Measurements from ENCODE around the gene RBM41. TPM values are rescaled to one million over a fixed set of nuclear protein-coding genes. Genes with fewer than 3 reads are reported as not detected.
"Not testable (repeated sequence)": the region's sequence is repeated elsewhere in the genome, so short reads cannot be mapped to it uniquely, and the experiment has no call there.

RBM41 gene
- 20.4 TPM for total RNA-seq
- long read RNA-seq, partial matches to known transcripts: 4 of 13 reads
- long read RNA-seq, other reads (novel, unspliced or antisense): 5 of 13 reads

DNA sequence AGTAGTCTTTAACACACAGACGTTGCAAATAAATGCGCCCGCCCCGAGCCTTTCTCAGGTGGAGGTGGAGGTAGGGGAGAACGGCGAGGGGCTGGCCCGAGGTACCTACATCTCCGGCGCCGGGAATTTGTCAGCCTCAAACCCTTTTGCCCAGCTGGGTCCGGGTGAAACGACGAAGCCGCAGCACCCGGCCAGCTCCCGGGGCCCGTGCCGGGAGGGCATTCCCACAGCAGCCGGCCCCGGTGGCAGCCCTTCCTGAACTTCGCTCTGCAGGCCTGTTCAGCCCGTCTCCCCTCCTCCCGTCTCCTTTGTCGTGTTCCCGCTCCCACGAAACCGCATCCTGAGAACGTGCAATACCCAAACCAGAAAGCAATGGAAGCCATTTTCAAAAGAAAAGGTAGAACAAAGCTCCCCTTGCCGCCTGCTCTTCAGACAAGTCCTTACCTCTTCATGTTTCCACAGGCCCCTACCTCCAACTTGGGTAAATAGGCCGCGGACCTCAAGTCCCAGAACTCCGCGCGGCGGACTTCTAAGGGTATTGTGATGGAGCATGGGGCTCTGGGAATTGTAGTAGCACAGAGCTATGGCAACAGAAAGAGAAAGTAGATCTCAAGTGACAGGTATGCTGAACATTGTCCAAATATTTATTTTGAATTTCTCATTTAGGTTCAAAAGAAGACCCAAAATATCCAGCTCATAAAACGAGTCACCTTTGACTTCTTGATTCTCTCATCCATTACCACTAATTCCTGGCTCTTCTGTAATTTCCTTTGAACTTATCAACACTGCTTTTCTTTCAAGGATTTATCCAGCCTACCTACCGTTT lies at the start of gene RBM41:
RBM41 (minus strand) TSS at position 501 of the 826 bp plus-strand sequence; CDS start at position 452, 49 bp downstream.
- Histone ChIP-seq H3K4me1 (peaks cover 12% of the 10 kb centered on the region), H3K27me3 (ENCODE audit: low read depth) (no peaks in the 10 kb centered on the region), H3K4me3 (peak within 1 kb of the TSS; percentile 75), H3K9me3 (no peaks in the 10 kb centered on the region), H3K27ac (peak within 1 kb of the TSS; percentile 76), H3K36me3 (peaks cover 26% of the 10 kb centered on the region)
- TF ChIP-seq, protein P1, sequence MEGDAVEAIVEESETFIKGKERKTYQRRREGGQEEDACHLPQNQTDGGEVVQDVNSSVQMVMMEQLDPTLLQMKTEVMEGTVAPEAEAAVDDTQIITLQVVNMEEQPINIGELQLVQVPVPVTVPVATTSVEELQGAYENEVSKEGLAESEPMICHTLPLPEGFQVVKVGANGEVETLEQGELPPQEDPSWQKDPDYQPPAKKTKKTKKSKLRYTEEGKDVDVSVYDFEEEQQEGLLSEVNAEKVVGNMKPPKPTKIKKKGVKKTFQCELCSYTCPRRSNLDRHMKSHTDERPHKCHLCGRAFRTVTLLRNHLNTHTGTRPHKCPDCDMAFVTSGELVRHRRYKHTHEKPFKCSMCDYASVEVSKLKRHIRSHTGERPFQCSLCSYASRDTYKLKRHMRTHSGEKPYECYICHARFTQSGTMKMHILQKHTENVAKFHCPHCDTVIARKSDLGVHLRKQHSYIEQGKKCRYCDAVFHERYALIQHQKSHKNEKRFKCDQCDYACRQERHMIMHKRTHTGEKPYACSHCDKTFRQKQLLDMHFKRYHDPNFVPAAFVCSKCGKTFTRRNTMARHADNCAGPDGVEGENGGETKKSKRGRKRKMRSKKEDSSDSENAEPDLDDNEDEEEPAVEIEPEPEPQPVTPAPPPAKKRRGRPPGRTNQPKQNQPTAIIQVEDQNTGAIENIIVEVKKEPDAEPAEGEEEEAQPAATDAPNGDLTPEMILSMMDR (IDR thresholded peaks at IDR 0.05): no peak
- DNase-seq (peak; percentile 86), ATAC-seq (peak; percentile 97 to 99)
- intact Hi-C loops (cut with DNase I): no loop called here

- ATAC-seq (no peak), DNase-seq (no peak)
- no peaks in the 10 kb centered on the region for H3K4me1 ChIP-seq
- intact Hi-C loops (cut with DNase I): no loop called here
- no peaks in the 10 kb centered on the region for H3K27me3 ChIP-seq (ENCODE audit: low read depth)
- no peak overlapping the region for H3K27ac ChIP-seq
- no peaks in the 10 kb centered on the region for H3K9me3 ChIP-seq
- H3K4me3 ChIP-seq: no peak overlapping the region
- no peaks in the 10 kb centered on the region for H3K36me3 ChIP-seq
- TF ChIP-seq, protein P1 (IDR thresholded peaks at IDR 0.05): no peak
These were observed 49.6 kb upstream of the RBM41 start for GRCh38 chrX:107168257-107168656.

GRCh38 chrX:107167163-107167921 lies 48.7 kb upstream of the RBM41 start:
- no peak for DNase-seq
- H3K27me3 ChIP-seq (ENCODE audit: low read depth): no peaks in the 10 kb centered on the region
- no peak overlapping the region for H3K27ac ChIP-seq
- ATAC-seq: no peak
- no peaks in the 10 kb centered on the region for H3K4me1 ChIP-seq
- no peak overlapping the region for H3K4me3 ChIP-seq
- no peaks in the 10 kb centered on the region for H3K36me3 ChIP-seq
- TF ChIP-seq, protein P1 (IDR thresholded peaks at IDR 0.05): no peak
- H3K9me3 ChIP-seq: no peaks in the 10 kb centered on the region
- intact Hi-C loops (cut with DNase I): no loop called here

DNA sequence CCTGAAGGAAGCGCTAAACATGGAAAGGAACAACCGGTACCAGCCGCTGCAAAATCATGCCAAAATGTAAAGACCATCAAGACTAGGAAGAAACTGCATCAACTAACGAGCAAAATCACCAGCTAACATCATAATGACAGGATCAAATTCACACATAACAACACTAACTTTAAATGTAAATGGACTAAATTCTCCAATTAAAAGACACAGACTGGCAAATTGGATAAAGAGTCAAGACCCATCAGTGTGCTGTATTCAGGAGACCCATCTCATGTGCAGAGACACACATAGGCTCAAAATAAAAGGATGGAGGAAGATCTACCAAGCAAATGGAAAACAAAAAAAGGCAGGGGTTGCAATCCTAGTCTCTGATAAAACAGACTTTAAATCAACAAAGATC lies 39.0 kb upstream of the RBM41 start:
- DNase-seq; H3K9me3 ChIP-seq; H3K27ac ChIP-seq; H3K4me1 ChIP-seq; H3K36me3 ChIP-seq; H3K4me3 ChIP-seq; H3K27me3 ChIP-seq (ENCODE audit: low read depth); intact Hi-C loops (cut with DNase I); ATAC-seq: not testable (repeated sequence)

DNA sequence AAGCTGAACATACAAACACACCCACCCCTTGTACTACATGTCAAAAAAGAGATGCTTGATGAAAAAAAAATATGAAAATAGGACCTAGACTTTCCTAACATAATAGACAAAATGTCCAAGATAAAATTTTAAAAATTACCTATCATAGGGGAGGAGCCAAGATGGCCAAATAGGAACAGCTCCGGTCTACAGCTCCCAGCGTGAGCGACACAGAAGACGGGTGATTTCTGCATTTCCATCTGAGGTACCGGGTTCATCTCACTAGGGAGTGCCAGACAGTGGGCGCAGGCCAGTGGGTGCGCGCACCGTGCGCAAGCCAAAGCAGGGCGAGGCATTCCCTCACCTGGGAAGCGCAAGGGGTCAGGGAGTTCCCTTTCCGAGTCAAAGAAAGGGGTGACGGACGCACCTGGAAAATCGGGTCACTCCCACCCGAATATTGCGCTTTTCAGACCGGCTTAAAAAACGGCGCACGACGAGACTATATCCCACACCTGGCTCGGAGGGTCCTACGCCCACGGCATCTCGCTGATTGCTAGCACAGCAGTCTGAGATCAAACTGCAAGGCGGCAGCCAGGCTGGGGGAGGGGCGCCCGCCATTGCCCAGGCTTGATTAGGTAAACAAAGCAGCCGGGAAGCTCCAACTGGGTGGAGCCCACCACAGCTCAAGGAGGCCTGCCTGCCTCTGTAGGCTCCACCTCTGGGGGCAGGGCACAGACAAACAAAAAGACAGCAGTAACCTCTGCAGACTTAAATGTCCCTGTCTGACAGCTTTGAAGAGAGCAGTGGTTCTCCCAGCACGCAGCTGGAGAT lies 37.2 kb upstream of the RBM41 start:
- H3K36me3 ChIP-seq; H3K4me1 ChIP-seq; DNase-seq; H3K9me3 ChIP-seq; H3K27me3 ChIP-seq (ENCODE audit: low read depth); intact Hi-C loops (cut with DNase I); H3K27ac ChIP-seq; ATAC-seq: not testable (repeated sequence)
- peak overlapping the region; percentile 32 for H3K4me3 ChIP-seq
